GM23248 (cell line): ENCODE measurements around the gene BCL2. TPM values are rescaled to one million over a fixed set of nuclear protein-coding genes. Genes with fewer than 3 reads are reported as not detected.

Source experiments
- DNase-seq: peaks from one replicate; pipeline ENCODE4 v3.0.0-alpha.2; 2015
- H2AFZ ChIP-seq: fragments of 200-600 bp; sonication (generic); 2 replicates; pipeline ENCODE4 v1.6.1; 2016; ENCODE audit warnings: antibody characterized with exemption
- H3F3A ChIP-seq: fragments of 200-600 bp; sonication (generic); 2 replicates; pipeline ENCODE4 v1.6.1; 2016; ENCODE audit warnings: mild to moderate bottlenecking, antibody characterized with exemption, mixed run types; ENCODE audit not compliant: insufficient read depth
- H3K27ac ChIP-seq: fragments of 200-600 bp; sonication (generic); 2 replicates; pipeline ENCODE4 v1.5.1; 2016; ENCODE audit warnings: mild to moderate bottlenecking
- H3K27me3 ChIP-seq: fragments of 200-600 bp; sonication (generic); replicated peaks from 2 replicates; pipeline ENCODE4 v1.6.1; 2016; ENCODE audit warnings: mild to moderate bottlenecking; ENCODE audit not compliant: insufficient read depth
- H3K36me3 ChIP-seq: fragments of 200-600 bp; sonication (generic); 2 replicates; pipeline ENCODE4 v1.6.1; 2016; ENCODE audit warnings: low read depth, mild to moderate bottlenecking
- H3K4me1 ChIP-seq: fragments of 200-600 bp; sonication (generic); 2 replicates; pipeline ENCODE4 v1.6.1; 2016; ENCODE audit warnings: mild to moderate bottlenecking; ENCODE audit not compliant: insufficient read depth
- H3K4me2 ChIP-seq: fragments of 200-600 bp; sonication (generic); one replicate; pipeline ENCODE4 v1.6.1; 2016; ENCODE audit warnings: mild to moderate bottlenecking; ENCODE audit not compliant: unreplicated experiment
- H3K4me3 ChIP-seq: fragments of 200-600 bp; sonication (generic); 2 replicates; pipeline ENCODE4 v1.5.1; 2016; ENCODE audit warnings: mild to moderate bottlenecking
- H3K79me2 ChIP-seq: fragments of 200-600 bp; sonication (generic); 2 replicates; pipeline ENCODE4 v1.6.1; 2016; ENCODE audit warnings: mild to moderate bottlenecking; ENCODE audit not compliant: insufficient read depth
- H3K9ac ChIP-seq: fragments of 200-600 bp; sonication (generic); 2 replicates; pipeline ENCODE4 v1.6.1; 2016; ENCODE audit warnings: mild to moderate bottlenecking
- H3K9me2 ChIP-seq: fragments of 200-600 bp; sonication (generic); 2 replicates; pipeline ENCODE4 v1.6.1; 2016; ENCODE audit warnings: mixed run types, mild to moderate bottlenecking, moderate library complexity; ENCODE audit not compliant: insufficient read depth
- H3K9me3 ChIP-seq: fragments of 200-600 bp; sonication (generic); one replicate; pipeline ENCODE4 v1.6.1; 2017; ENCODE audit warnings: low read depth
- H4K20me1 ChIP-seq: fragments of 200-600 bp; sonication (generic); 2 replicates; pipeline ENCODE4 v1.6.0; 2016; ENCODE audit not compliant: insufficient read depth
- EZH2 ChIP-seq: fragments of 200-600 bp; sonication (generic); IDR thresholded peaks from 2 replicates; pipeline ENCODE4 v1.6.1; 2018; ENCODE audit warnings: antibody characterized with exemption, mild to moderate bottlenecking; ENCODE audit not compliant: insufficient read depth, poor library complexity, severe bottlenecking
- EZH2phosphoT487 ChIP-seq: fragments of 200-600 bp; sonication (generic); IDR thresholded peaks from 2 replicates; pipeline ENCODE4 v1.6.1; 2018; ENCODE audit warnings: antibody characterized with exemption, moderate library complexity, mild to moderate bottlenecking, low read depth; ENCODE audit not compliant: insufficient read depth
- WGBS, 2 experiments: methylation state at CpG; one replicate each; pipeline ENCODE4 v1.1.6; 2015 to 2017; ENCODE audit warnings: low lambda C conversion rate in 2 of 2, low coverage in 1 of 2; ENCODE audit errors: missing lambda C conversion rate in 2 of 2; 5-methylcytosine and 5-hydroxymethylcytosine counted together
- in situ Hi-C: fragments of 300-500 bp; cut with MboI; formaldehyde crosslinking; loops from 2 replicates; pipeline ENCODE4 v1.15.0; 2020
- polyA plus RNA-seq: library from polyadenylated mRNA; unstranded; fragments of >200 nt; fragmentation: Nextera tagmentation; extraction: Ambion mirVana; gene quantifications from 2 replicates; pipeline ENCODE4 v1.2.1, GENCODE V29; 2016
- total RNA-seq: library from RNA; depleted of rRNA; stranded (reverse); fragments of >200 nt; shearing (Covaris generic); gene quantifications from 2 replicates; pipeline ENCODE4 v1.2.3, GENCODE V29; 2014

Gene BCL2
- total and polyA plus RNA-seq, 2 experiments from 2014 or later, result 0.30 to 1.5 TPM

- Histone ChIP-seq H3K9me2 (no peaks in the 10 kb centered on the region), H3K4me3 (no peak overlapping the region), H2AFZ (no peak overlapping the region), H3K4me1 (no peaks in the 10 kb centered on the region), H3F3A (no peaks in the 10 kb centered on the region), H3K27ac (no peak overlapping the region), H3K79me2 (no peaks in the 10 kb centered on the region), H3K9me3 (no peaks in the 10 kb centered on the region), H3K4me2 (no peak overlapping the region), H4K20me1 (no peaks in the 10 kb centered on the region), H3K9ac (no peak overlapping the region), H3K36me3 (no peaks in the 10 kb centered on the region), H3K27me3 (no peaks in the 10 kb centered on the region)
- no peak for DNase-seq
- 83 to 89% methylated on average over 14 of the region's 14 CpGs for WGBS, 2 experiments
- no peak for TF ChIP-seq EZH2phosphoT487
- no peak for TF ChIP-seq EZH2
- in situ Hi-C loops, result no loop called here
Observed at GRCh38 chr18:63207143-63207790, 112.3 kb downstream of the BCL2 start.

- in situ Hi-C loops, result no loop called here
- Histone ChIP-seq H3K27me3 (no peaks in the 10 kb centered on the region), H2AFZ (no peak overlapping the region), H3K27ac (no peak overlapping the region), H3F3A (no peaks in the 10 kb centered on the region), H3K9ac (no peak overlapping the region), H3K4me1 (no peaks in the 10 kb centered on the region), H3K9me3 (no peaks in the 10 kb centered on the region), H3K4me3 (no peak overlapping the region), H3K36me3 (no peaks in the 10 kb centered on the region), H3K4me2 (no peak overlapping the region), H4K20me1 (no peaks in the 10 kb centered on the region), H3K9me2 (no peaks in the 10 kb centered on the region), H3K79me2 (no peaks in the 10 kb centered on the region)
- no peak for TF ChIP-seq EZH2
- no peak for TF ChIP-seq EZH2phosphoT487
- DNase-seq, result no peak
- 79 to 81% methylated on average over 8 to 13 of the region's 13 CpGs for WGBS, 2 experiments
Observed at GRCh38 chr18:63206433-63207142, 113.0 kb downstream of the BCL2 start.

GRCh38 chr18:63205791-63206252 is 113.7 kb downstream of the BCL2 start:
- Histone ChIP-seq H4K20me1 (no peaks in the 10 kb centered on the region), H3F3A (no peaks in the 10 kb centered on the region), H3K27ac (no peak overlapping the region), H3K4me2 (no peak overlapping the region), H3K9me2 (no peaks in the 10 kb centered on the region), H3K4me3 (no peak overlapping the region), H3K36me3 (no peaks in the 10 kb centered on the region), H2AFZ (no peak overlapping the region), H3K27me3 (no peaks in the 10 kb centered on the region), H3K9ac (no peak overlapping the region), H3K9me3 (no peaks in the 10 kb centered on the region), H3K79me2 (no peaks in the 10 kb centered on the region), H3K4me1 (no peaks in the 10 kb centered on the region)
- DNase-seq, result no peak
- TF ChIP-seq EZH2phosphoT487, result no peak
- no peak for TF ChIP-seq EZH2
- WGBS, 2 experiments, result 73 to 77% methylated on average over 6 of the region's 6 CpGs
- in situ Hi-C loops, result no loop called here

GRCh38 chr18:63203497-63203896 is 116.1 kb downstream of the BCL2 start:
- Histone ChIP-seq H3K4me1 (no peaks in the 10 kb centered on the region), H3K4me3 (no peak overlapping the region), H3K79me2 (no peaks in the 10 kb centered on the region), H3K9ac (no peak overlapping the region), H3K36me3 (no peaks in the 10 kb centered on the region), H3K9me3 (no peaks in the 10 kb centered on the region), H4K20me1 (no peaks in the 10 kb centered on the region), H3K27ac (no peak overlapping the region), H2AFZ (no peak overlapping the region), H3K4me2 (no peak overlapping the region), H3F3A (no peaks in the 10 kb centered on the region), H3K9me2 (no peaks in the 10 kb centered on the region), H3K27me3 (no peaks in the 10 kb centered on the region)
- 96 to 97% methylated on average over 3 of the region's 3 CpGs for WGBS, 2 experiments
- no peak for TF ChIP-seq EZH2phosphoT487
- no peak for TF ChIP-seq EZH2
- no peak for DNase-seq
- in situ Hi-C loops, result no loop called here
